GM12892 (cell line): ENCODE measurements around the gene ANKRD13D.

Source experiments
- POLR2A ChIP-seq: IDR thresholded peaks from 2 replicates; pipeline ENCODE4 v1.6.1; 2011; ENCODE audit warnings: low read depth, low read length, control low read depth
- POLR2AphosphoS5 ChIP-seq: IDR thresholded peaks from 2 replicates; pipeline ENCODE4 v1.6.1; 2011; ENCODE audit warnings: low read depth, low read length, control low read depth
- TAF1 ChIP-seq: IDR thresholded peaks from 2 replicates; pipeline ENCODE4 v1.6.1; 2011; ENCODE audit warnings: low read depth, mild to moderate bottlenecking, control low read depth, low read length, borderline replicate concordance

- TF ChIP-seq POLR2AphosphoS5, result no peak
- no peak for TF ChIP-seq POLR2A
- TF ChIP-seq TAF1, result no peak
Observed at GRCh38 chr11:67289226-67289650, at the start of gene ANKRD13D.
